LHCN-M2 (cell line): ENCODE results near the gene SLFN11. TPM values are rescaled to one million over a fixed set of nuclear protein-coding genes. Genes with fewer than 3 reads are reported as not detected.
"Not testable (repeated sequence)": the region's sequence is repeated elsewhere in the genome, so short reads cannot be mapped to it uniquely, and the experiment has no call there.

Source experiments
- DNase-seq: peaks from one replicate; pipeline ENCODE4 v3.0.0-alpha.2; 2012; ENCODE audit warnings: low read depth
- polyA plus RNA-seq: library from polyadenylated mRNA; unstranded; fragments of >200 nt; gene quantifications from one replicate; pipeline ENCODE4 v1.2.1, GENCODE V29; 2012; ENCODE audit warnings: missing spikeins
- total RNA-seq: library from RNA; depleted of rRNA; stranded (reverse); fragments of >200 nt; gene quantifications from 2 replicates; pipeline ENCODE4 v1.2.3, GENCODE V29; 2014; rRNA removed

SLFN11 gene, protein sequence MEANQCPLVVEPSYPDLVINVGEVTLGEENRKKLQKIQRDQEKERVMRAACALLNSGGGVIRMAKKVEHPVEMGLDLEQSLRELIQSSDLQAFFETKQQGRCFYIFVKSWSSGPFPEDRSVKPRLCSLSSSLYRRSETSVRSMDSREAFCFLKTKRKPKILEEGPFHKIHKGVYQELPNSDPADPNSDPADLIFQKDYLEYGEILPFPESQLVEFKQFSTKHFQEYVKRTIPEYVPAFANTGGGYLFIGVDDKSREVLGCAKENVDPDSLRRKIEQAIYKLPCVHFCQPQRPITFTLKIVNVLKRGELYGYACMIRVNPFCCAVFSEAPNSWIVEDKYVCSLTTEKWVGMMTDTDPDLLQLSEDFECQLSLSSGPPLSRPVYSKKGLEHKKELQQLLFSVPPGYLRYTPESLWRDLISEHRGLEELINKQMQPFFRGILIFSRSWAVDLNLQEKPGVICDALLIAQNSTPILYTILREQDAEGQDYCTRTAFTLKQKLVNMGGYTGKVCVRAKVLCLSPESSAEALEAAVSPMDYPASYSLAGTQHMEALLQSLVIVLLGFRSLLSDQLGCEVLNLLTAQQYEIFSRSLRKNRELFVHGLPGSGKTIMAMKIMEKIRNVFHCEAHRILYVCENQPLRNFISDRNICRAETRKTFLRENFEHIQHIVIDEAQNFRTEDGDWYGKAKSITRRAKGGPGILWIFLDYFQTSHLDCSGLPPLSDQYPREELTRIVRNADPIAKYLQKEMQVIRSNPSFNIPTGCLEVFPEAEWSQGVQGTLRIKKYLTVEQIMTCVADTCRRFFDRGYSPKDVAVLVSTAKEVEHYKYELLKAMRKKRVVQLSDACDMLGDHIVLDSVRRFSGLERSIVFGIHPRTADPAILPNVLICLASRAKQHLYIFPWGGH
- 22.7 and 23.1 TPM in 2 replicates for total RNA-seq
- 6.0 TPM for polyA plus RNA-seq

DNA sequence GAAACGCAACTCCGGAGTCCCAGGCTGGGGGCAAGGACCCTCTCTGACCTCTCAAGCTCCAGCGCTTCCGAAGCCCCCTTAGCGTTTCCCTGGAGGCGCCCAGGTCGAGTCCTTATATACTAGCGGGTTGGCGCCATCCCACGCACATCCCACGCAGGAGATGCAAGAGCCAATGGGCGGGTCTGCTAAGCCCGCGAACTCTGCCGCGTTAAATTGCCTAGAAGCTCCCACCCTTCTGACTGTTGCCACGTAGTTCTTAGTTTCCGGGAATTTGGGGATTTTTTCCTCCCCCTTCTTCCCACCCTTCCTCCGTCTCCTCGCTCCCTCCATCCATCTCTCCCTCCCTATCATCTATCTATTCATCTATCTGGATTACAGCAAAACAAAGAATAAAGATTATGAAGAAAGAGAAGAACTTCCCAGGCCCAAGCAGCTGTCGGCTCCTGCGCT is at the start of gene SLFN11:
SLFN11 (minus strand) TSS at position 88 of the 450 bp plus-strand sequence. CDS start 9,814 bp downstream, outside the sequence.
- peak; percentile 77 for DNase-seq

DNA sequence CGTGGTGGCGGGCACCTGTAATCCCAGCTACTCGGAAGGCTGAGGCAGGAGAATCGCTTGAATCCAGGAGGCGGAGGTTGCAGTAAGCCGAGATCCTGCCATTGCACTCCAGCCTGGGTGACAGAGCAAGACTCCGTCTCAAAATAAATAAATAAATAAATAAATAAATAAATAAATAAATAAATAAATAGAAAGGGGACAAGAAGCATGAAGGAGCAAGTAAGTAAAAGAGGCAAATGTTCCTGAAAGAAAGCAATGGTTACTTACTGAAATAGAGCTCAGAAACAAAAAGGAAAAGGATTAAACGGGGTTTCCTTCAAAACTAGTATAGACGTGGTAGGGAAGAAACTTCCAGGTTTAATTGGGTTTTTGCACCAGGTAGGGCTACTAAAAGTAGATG is 47.6 kb upstream of the SLFN11 start:
- not testable (repeated sequence) for DNase-seq

DNA sequence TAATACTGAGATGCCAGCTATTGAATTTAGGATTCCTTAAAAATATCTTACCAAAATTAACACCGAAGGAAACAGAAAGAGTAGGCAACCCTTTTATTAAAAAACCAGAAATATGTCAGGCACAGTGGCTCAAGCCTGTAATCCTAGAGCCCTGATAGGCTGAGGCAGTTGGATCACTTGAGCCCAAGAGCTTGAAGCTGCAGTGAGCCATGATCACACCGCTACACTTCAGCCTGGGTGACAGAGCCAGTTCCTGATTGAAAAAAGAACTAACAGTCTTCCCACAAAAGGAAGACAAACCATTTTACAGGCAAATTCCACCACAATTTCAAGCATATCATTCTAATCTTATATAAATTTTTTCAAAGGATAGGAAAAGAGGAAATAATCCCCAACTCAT is 43.2 kb upstream of the SLFN11 start:
- no peak for DNase-seq

DNA sequence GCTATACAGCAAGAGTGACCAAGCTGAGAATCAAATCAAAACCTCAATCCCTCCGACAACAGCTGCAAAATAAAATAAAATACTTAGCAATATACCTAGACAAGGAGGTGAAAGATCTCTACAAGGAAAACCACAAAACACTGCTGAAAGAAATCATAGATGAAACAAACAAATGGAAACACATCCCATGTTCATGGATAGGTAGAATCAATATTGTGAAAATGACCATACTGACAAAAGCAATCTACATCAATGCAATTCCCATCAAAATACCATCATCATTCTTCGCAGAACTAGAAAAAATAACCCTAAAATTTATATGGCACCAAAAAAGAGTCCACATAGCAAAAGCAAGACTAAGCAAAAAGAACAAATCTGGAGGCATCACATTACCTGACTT is 41.3 kb upstream of the SLFN11 start:
- DNase-seq, result not testable (repeated sequence)

DNA sequence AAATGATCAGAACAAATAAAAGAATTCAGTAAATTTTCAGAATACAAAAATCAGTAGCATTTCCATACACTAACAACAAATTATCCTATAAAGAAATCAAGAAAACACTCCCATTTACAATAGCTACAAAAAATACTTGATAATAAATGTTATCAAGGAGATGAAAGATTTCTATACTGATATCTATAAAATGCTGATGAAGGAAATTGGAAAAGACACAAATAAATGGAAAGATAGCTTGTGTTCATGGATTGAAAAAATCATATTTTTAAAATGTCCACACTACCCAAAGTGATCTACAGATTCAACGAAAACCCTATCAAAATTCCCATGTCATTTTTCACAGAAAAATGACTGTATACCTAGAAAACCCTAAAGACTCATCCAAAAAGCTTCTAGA is 40.8 kb upstream of the SLFN11 start:
- DNase-seq, result no peak

DNA sequence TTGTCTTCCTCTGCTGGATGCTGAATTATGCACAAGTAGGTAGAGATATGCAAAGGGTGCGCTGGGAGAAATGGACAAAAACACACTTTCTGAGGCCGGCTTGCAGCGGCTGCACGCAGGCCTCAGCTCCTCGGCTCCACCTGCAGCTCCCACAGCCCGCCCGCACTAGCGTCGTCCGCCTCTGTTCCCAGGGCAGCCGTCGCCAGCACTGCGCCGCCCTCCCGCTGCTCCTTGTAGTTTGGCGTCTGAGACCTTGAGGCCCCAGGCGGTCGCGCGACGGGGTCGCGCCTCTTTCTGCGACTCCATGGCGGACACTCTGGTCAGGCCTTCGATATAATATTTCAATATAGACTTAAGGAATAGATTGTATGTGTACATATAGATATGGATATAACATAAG is 34.1 kb upstream of the SLFN11 start:
- no peak for DNase-seq

DNA sequence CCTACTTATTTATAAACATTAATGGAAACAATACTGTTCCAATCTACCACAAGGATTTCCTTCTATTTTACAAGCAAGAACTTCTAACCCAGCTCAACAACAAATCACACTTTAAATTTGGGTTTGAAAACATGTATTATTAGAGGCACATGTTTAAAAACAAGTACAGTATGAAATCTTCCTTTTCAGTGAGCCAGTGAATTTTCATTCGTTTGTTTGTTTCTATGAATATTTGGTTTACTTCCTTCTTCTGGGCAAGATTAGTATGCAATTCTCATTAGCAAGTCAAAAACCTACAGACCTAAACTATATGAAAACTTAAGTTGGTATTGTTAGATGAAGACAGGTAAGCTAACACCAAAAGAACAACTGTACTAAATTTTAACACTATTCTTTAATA is 33.1 kb upstream of the SLFN11 start:
- no peak for DNase-seq

DNA sequence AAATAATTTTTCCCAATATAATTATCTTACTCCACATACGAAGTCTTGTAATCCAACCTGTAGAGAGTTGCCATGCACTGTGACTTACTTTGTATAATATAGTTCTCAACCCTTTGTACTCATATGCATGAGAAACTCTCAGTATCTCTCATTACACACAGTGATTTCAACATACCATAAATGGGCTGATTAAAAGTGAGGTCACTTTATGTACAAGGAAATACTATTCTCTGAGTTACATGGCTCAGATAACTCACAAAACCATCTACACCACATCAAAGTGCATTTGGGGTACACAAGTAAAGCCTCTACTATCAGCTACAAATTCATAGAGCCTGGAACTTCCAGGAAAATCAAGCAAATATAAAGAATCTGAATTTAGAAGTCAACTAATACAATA is 30.9 kb upstream of the SLFN11 start:
- DNase-seq, result no peak

DNA sequence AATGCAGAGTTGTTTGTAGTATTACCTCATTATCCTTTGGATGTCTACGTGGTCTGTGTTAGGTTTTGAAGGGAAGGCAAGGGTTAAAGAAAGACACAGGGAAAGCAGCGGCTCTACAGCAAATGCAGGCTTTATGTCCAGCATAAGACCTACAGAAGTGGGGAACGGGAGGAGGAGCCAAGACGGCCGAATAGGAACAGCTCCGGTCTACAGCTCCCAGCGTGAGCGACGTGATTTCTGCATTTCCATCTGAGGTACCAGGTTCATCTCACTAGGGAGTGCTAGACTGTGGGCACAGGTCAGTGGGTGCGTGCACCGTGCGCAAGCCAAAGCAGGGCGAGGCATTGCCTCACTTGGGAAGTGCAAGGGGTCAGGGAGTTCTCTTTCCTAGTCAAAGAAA is 20.4 kb upstream of the SLFN11 start:
- not testable (repeated sequence) for DNase-seq

DNA sequence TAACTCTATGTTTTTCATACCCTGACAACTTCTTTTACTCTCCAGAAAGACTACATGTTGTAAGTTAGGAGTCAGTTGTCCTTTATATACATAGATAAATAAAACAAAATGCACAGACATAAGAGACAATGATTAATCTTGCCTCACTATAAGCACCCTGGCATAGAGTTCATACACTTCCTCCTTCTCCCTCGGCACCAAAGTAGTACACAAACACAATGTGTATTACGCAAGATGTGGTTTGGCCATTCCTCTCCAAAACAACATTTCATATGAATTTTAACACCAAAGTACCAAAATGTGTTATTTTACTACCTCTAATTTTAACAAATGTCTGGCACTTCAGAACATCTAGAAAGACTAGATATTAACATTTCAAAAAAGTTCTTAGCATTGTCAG is 17.2 kb upstream of the SLFN11 start:
- no peak for DNase-seq

DNA sequence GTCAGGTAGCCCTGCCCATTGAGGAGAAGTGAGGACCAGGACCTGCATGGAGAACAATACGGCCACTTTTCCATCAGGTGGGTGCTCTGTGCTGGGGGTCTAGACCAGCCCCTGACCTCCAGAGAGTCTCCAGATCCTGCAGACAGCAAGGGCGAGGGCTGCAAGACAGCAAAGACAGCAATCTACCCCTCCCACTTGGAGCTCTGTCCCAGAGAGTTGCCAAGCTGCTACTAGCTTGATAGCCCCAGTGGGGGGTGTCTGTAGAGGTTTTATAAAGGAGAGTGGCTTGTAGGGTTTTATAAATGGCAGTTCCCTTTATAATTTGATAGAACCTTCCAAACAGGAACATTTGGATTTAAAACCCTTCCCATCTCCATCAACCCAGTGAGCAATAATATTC is 16.7 kb upstream of the SLFN11 start:
- DNase-seq, result no peak

DNA sequence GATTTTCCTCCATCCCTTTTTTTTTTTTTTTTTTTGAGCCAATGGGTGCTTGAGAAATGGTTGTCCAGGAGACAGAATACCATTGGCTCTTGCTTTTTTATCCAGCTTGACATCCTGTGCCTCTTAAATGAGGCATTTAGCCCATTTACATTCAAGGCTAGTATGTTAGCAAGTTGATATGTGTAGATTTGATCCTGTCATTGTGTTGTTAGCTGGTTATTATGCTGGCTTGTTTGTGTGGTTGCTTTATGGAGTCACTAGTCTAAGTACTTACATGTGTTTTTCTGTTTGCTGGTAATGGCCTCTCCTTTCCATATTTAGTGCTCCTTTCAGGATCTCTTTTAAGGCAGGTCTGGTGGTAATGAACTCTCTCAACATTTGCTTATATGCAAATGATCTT is 14.1 kb upstream of the SLFN11 start:
- DNase-seq, result no peak

DNA sequence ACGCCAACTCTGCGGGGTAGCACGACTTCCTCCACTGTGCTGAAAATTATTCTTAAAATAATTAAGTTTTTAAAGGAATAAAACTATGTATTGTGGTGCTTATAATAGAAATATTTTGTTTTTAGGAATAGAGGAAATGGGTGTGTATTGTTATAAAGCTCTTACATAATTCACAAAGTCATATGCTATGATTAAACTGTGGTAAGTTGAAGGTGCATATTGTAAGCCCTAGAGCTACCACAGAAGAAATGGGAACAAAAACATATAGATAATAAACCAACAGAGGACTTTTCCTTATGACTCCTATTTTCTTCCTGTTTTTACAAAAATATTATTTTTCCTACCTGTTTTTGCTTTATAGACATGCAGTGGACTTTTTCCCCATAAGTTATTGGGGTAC is 4.3 kb upstream of the SLFN11 start:
- DNase-seq, result no peak

DNA sequence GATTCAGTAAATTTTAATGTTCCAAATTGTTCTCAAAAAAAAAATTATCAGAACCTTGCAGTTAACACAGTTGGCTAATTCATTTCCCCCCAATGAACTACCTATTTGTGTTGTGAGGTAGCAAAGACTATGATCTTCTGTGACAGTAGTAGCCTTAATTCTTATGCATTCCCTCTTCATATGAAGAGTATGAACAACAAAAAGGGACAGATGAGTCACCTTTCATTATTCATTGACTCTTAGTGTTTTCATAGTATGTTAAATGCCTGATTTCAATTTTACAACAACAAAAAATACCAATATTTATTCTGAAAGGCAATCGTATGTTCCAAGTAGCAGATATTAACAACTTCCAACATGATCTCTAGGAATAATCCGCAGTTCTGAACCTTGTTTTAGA is 3.6 kb upstream of the SLFN11 start:
- no peak for DNase-seq

DNA sequence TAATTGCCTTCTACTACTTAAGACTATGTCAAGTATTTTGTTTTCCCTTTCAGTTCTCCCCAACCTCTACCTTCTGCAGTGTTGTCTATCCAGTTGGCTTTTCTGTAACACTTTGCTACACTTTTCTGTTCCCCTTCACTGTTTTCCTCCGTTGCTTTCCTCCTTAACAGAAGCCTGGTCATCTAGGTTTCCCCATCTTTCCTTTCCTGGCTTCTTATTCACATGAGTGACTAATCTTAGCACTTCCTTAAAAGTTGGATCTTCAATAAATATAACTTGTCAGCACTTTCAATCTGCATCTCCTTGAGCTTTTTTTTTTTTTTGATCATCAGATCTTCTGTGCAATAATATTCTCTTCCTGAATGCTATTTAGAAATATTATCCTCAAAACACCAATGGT is 2.8 kb upstream of the SLFN11 start:
- peak; percentile 14 for DNase-seq

DNA sequence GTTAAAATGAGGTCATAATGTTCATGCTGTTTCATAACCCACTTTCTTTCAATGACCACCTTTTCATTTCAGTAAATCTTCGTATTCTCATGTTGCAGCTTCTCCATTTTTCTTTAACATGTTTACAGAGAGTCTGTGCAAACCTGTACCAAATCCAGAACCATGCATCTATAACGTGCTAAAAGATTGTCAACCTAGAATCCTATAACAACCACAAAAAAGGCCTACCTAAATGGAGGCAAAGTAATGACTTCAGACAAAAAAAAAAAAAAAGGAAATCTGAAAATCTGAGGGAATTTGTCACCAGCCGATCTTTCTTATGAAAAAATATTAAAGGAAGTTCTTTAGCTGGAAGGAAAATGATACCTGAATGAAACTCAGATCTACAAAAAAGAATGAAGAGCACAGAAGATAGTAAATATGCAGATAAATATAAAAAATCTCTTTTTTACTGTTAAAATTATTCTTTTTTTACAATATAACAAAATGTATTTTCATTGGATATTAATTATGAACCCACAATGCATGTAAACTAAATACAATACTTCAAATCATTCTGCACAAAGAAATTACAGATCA is 1.4 kb upstream of the SLFN11 start:
- DNase-seq, result no peak

DNA sequence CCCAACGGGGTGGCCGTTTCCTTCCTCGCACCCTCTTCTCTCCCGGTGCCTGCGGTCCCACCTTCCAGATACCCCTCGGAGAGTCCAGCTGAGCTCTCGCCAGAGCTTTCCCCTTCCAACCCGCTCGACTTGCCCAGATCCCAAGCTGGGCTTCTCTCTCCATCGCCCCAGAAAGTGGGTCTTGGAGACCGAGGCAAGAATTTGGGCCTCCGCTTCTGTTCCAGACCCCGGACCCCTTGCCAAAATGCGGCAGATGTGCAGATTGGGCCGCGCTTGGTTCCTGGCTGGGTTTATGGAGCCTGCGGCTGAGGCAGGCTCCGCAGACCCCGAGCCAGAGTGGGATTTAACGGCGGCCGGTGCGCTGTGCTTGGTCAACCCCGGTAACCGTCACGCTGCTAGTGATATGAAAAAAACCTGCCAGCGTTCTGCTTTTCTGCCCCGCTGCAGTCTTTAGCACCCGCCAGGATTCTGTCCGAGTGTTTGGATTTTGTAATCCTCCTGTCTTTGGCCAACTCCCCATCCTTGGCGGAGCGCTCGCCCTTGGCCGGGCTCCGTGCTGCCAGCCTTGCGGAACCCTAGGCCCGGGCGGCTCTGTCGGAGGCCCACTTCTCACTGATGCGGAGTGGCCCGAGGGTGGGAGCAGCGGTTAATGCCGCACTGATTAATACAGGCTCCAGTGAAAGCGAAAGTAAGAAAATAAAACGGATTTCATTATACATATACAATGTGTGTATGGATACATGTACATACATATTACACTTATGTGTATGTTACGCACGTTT is 754 bp upstream of the SLFN11 start:
- DNase-seq, result peak; percentile 34

DNA sequence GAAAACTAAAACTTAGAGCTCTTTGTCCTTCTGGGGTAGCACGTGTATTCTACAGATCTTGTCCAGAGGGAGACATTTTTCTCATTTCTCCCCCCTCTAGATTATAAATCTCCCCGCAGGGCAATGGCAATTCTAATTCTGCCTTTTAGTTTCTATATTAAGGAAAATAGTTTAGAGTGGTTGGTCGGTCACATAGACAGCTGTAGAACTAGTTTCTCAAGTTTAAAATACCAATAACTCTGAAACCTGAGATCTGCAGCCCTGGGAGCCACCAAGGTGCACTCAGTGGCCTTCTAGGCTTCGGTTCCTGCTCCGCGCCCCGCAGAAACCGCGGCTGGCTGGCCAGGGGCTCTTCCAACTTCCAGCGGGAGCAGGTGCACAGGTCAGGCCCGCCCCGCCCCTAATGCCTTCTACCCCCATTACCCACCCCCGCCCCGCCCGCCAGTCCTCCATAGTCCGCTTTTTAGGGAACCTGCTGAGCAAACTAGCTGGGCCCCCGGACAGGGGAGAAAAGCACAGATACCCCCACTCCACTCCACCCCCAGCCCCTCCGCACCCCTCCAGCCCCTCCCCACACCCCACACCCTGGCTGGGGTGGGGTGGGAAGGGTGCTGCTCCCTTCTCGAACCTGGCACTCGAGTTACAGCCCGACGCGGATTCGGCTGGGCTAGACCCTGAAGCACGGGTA is 431 bp downstream of the SLFN11 start:
- peak; percentile 7 for DNase-seq

DNA sequence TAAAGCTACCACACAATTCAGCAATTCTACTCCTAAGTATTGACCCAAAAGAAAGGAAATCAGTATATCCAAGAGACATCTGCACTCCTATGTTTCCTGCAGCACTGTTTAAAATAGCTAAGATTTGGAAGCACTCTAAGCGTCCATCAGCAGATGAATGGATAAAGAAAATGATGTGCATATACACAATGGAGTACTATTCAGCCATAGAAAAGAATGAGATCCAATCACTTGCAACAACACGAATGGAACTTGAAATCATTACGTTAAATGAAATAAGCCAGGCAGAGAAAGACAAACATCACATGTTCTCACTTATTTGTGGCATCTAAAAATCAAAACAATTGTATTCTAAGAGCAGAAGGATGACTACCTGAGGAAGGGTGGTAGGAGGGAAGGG is 1.5 kb downstream of the SLFN11 start:
- DNase-seq, result no peak

DNA sequence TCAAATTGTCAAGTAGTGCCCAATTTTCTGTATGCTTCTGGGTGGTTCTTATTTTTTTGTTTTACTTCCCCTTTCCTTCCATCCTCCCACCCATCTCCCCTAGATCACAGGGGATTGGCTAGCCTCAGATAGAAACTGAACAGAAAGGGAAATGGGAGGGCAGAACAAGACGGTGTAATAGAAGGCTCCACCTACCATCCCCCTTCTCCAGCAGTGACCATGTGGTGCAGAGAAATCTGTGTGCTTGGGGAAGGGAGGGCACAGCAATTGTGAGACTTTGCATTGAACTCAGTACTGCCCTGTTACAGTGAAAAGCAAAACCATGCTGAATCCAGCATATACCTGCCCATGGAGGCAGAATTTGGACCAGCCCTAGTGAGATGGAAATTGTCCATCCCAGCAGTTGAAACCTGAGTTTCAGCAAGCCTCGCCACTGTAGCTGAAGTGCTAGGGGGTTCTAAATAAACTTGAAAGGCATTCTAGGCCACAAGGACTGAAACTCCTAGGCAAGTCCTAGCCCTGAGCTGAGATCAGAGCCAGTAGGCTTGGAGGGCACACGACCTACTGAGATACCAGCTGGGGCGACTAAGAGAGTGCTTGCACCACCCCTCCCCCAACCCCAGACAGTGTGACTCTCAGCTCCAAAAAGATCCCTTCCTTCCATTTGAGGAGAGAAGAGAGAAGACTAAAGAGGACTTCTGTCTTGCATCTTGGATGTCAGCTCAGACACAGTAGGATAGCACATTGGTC is 5.2 kb downstream of the SLFN11 start:
- DNase-seq, result no peak
